HepG2 (cell line): ENCODE data around the gene CUEDC2. TPM values are rescaled to one million over a fixed set of nuclear protein-coding genes. Genes with fewer than 3 reads are reported as not detected.
A peak's percentile ranks its signal among the peaks of the same experiment; 100 is the strongest.

Experiments
- ATF7-NPFF ChIP-seq: sonication (generic); formaldehyde crosslinking; IDR thresholded peaks from 2 replicates; pipeline ENCODE4 v1.8.1; 2023; ENCODE audit warnings: mild to moderate bottlenecking, low read depth, missing genetic modification reagents, moderate library complexity
- IKZF1 ChIP-seq: fragments of 450-650 bp; IDR thresholded peaks from 2 replicates; pipeline ENCODE4 v1.7.1; 2016
- IRX3 ChIP-seq: sonication (generic); formaldehyde crosslinking; IDR thresholded peaks from 2 replicates; pipeline ENCODE4 v1.8.1; 2023; ENCODE audit warnings: mild to moderate bottlenecking, low read depth, missing genetic modification reagents, borderline replicate concordance
- KLF12 ChIP-seq: sonication (generic); formaldehyde crosslinking; IDR thresholded peaks from 2 replicates; pipeline ENCODE4 v1.4.0; 2020; ENCODE audit warnings: missing genetic modification reagents, borderline replicate concordance
- MBD4 ChIP-seq: IDR thresholded peaks from 2 replicates; pipeline ENCODE4 v1.6.1; 2012; ENCODE audit warnings: low read length, inconsistent platforms, borderline replicate concordance
- PAXIP1 ChIP-seq: sonication (generic); formaldehyde crosslinking; conservative IDR thresholded peaks from 2 replicates; pipeline ENCODE4 v1.4.0; 2020; ENCODE audit warnings: mild to moderate bottlenecking, missing genetic modification reagents, moderate library complexity
- PLRG1 ChIP-seq: fragments of 450-650 bp; conservative IDR thresholded peaks from 2 replicates; pipeline ENCODE4 v1.6.1; 2016
- RBFOX2 ChIP-seq: fragments of 200-400 bp; formaldehyde crosslinking; IDR thresholded peaks from 2 replicates; pipeline ENCODE4 v1.6.1; 2017; ENCODE audit warnings: low read depth, mild to moderate bottlenecking, low read length
- SOX5 ChIP-seq: IDR thresholded peaks from 2 replicates; pipeline ENCODE4 v1.6.1; 2016; ENCODE audit warnings: borderline replicate concordance
- SPEN ChIP-seq: sonication (generic); formaldehyde crosslinking; IDR thresholded peaks from 2 replicates; pipeline ENCODE4 v1.5.1; 2020; ENCODE audit warnings: low read depth, mild to moderate bottlenecking, missing genetic modification reagents
- THAP9 ChIP-seq: sonication (generic); formaldehyde crosslinking; IDR thresholded peaks from 2 replicates; pipeline ENCODE4; 2020; ENCODE audit warnings: missing genetic modification reagents, mild to moderate bottlenecking, borderline replicate concordance
- ZNF451 ChIP-seq: sonication (generic); formaldehyde crosslinking; IDR thresholded peaks from 2 replicates; pipeline ENCODE4 v1.5.0; 2020; ENCODE audit warnings: mild to moderate bottlenecking, missing genetic modification reagents
- ZNF639 ChIP-seq: conservative IDR thresholded peaks from 2 replicates; pipeline ENCODE4 v1.6.1; 2018; ENCODE audit warnings: missing genetic modification reagents
- polyA plus RNA-seq, 8 experiments: library from polyadenylated mRNA; depleted of rRNA in 3 of 8; stranded (reverse) in 7 of 8; unstranded in 1 of 8; fragments of >200 nt; fragmentation: Illumina TruSeq in 4 of 8; extraction: Trizol in 4 of 8; gene quantifications; 2 replicates each; pipeline versions ENCODE4 v1.2.1 to v1.2.3, GENCODE V29; 2011 to 2016; ENCODE audit warnings: low read depth in 4 of 8, missing spikeins in 1 of 8, mixed read lengths in 1 of 8; ENCODE audit not compliant: insufficient read depth in 1 of 8
- total RNA-seq, 5 experiments: library from RNA; depleted of rRNA; stranded (reverse); fragments of >200 nt; fragmentation: Illumina TruSeq; extraction: Trizol; gene quantifications; 2 replicates each; pipeline ENCODE4 v1.2.3, GENCODE V29; 2016; ENCODE audit warnings: low read depth in 1 of 5
- TF ChIP-seq, protein P1 (sequence below): sonication (generic); formaldehyde crosslinking; IDR thresholded peaks from 2 replicates; pipeline ENCODE4 v1.4.0; 2020; ENCODE audit warnings: missing genetic modification reagents, borderline replicate concordance

The CUEDC2 gene
- total and polyA plus RNA-seq, 2 of the 13 experiments (the other 11 are each of a cell fraction or from before 2014, with no cell fraction given) = 13.1 to 18.4 TPM

GRCh38 chr10:102399217-102400021, 33.0 kb downstream of the CUEDC2 start (continued):
- TF ChIP-seq ZNF639 (CRISPR knock-in tag) = peak; percentile 77; the same call in 1 of the 2 replicates
- no peak for TF ChIP-seq MBD4
- TF ChIP-seq RBFOX2 = peak; percentile 86
- no peak for TF ChIP-seq PLRG1
- peak; percentile 48; the same call in 1 of the 2 replicates for TF ChIP-seq ATF7-NPFF (CRISPR knock-in tag)
- 0 out of 2 replicates have a peak, but pooled peaks have one; percentile 37 for TF ChIP-seq ZNF451 (CRISPR knock-in tag)
- peak; percentile 56 for TF ChIP-seq SOX5
- peak; percentile 66 for TF ChIP-seq THAP9 (CRISPR knock-in tag)
- no peak; the same call in 1 of the 2 replicates for TF ChIP-seq IRX3 (CRISPR knock-in tag)
- TF ChIP-seq SPEN (CRISPR knock-in tag) = peak; percentile 92
- TF ChIP-seq IKZF1 = no peak
- 0 out of 2 replicates have a peak, but pooled peaks have one; percentile 37 for TF ChIP-seq PAXIP1 (CRISPR knock-in tag)
- peak; percentile 38; the same call in 1 of the 2 replicates for TF ChIP-seq KLF12 (CRISPR knock-in tag)
- TF ChIP-seq, protein P1, sequence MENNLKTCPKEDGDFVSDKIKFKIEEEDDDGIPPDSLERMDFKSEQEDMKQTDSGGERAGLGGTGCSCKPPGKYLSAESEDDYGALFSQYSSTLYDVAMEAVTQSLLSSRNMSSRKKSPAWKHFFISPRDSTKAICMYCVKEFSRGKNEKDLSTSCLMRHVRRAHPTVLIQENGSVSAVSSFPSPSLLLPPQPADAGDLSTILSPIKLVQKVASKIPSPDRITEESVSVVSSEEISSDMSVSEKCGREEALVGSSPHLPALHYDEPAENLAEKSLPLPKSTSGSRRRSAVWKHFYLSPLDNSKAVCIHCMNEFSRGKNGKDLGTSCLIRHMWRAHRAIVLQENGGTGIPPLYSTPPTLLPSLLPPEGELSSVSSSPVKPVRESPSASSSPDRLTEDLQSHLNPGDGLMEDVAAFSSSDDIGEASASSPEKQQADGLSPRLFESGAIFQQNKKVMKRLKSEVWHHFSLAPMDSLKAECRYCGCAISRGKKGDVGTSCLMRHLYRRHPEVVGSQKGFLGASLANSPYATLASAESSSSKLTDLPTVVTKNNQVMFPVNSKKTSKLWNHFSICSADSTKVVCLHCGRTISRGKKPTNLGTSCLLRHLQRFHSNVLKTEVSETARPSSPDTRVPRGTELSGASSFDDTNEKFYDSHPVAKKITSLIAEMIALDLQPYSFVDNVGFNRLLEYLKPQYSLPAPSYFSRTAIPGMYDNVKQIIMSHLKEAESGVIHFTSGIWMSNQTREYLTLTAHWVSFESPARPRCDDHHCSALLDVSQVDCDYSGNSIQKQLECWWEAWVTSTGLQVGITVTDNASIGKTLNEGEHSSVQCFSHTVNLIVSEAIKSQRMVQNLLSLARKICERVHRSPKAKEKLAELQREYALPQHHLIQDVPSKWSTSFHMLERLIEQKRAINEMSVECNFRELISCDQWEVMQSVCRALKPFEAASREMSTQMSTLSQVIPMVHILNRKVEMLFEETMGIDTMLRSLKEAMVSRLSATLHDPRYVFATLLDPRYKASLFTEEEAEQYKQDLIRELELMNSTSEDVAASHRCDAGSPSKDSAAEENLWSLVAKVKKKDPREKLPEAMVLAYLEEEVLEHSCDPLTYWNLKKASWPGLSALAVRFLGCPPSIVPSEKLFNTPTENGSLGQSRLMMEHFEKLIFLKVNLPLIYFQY = 0 out of 2 replicates have a peak, but pooled peaks have one; percentile 70
